K562 (cell line): ENCODE data around the gene PRR19. TPM values are rescaled to one million over a fixed set of nuclear protein-coding genes. Genes with fewer than 3 reads are reported as not detected.

ENCODE experiments used
- ATAC-seq: fragments of 200-7000 bp; cut with Tn5 transposase; 3 replicates; pipeline ENCODE4 v1.9.1; 2020; ENCODE audit warnings: moderate library complexity
- BruUV-seq: library from RNA; stranded (reverse); fragments of 400-500 nt; replicated peaks from 2 replicates; lab custom pipeline; 2021; lab: Mats Ljungman, UMichigan
- CTCF ChIA-PET: fragments of 300-600 bp; formaldehyde crosslinking; extraction: SDS; loops from one replicate; lab custom pipeline; 2021; ENCODE audit warnings: low intra/inter-chr PET ratio; lab: Yijun Ruan, JAX
- POLR2A ChIA-PET: fragments of 300-600, 350-650 bp; sonication (Branson Sonifier 250); formaldehyde crosslinking; extraction: SDS; loops from one replicate; lab custom pipeline; 2021; ENCODE audit warnings: antibody characterized with exemption, inconsistent platforms; lab: Yijun Ruan, JAX
- DNase-seq, 4 experiments: peaks; one replicate each; pipeline versions ENCODE4 v3.0.0 to v3.0.0-alpha.2; 2011 to 2018; ENCODE audit warnings: low spot score in 3 of 4, mixed read lengths in 3 of 4; ENCODE audit errors: extremely low read depth in 1 of 4
- FAIRE-seq: peaks from 2 replicates; lab custom pipeline; 2011; peaks lifted over from hg19 to GRCh38; lab: Jason Lieb, UNC
- H2AFZ ChIP-seq: 2 replicates; pipeline ENCODE4 v1.6.0; 2011; ENCODE audit warnings: low read depth, low read length, control low read depth, inconsistent platforms
- H3K27ac ChIP-seq: fragments of 200-600 bp; 3 replicates; pipeline ENCODE4 v1.8.0; 2011; ENCODE audit warnings: low read depth, mild to moderate bottlenecking, control low read depth, inconsistent platforms, low read length, moderate library complexity, mixed read lengths; ENCODE audit errors: extremely low read depth
- H3K27me3 ChIP-seq, 2 experiments: fragments of 300-600 bp in 1 of 2; 2 replicates in 1 of 2; 3 replicates in 1 of 2; pipeline versions ENCODE4 v1.6.0 to v1.8.0; 2011; ENCODE audit warnings: inconsistent platforms in 2 of 2, low read length in 2 of 2, mild to moderate bottlenecking in 1 of 2, mixed read lengths in 1 of 2, moderate library complexity in 1 of 2; ENCODE audit not compliant: control insufficient read depth in 2 of 2, insufficient read depth in 2 of 2
- H3K36me3 ChIP-seq: fragments of 300-600 bp; 3 replicates; pipeline ENCODE4 v1.8.0; 2011; ENCODE audit warnings: mild to moderate bottlenecking, low read length, inconsistent platforms; ENCODE audit not compliant: control insufficient read depth, insufficient read depth
- H3K4me1 ChIP-seq, 2 experiments: fragments of 200-600 bp in 1 of 2; replicated peaks in 1 of 2; 2 replicates in 1 of 2; 3 replicates in 1 of 2; pipeline versions ENCODE4 v1.5.1 to v1.8.0; 2011; ENCODE audit warnings: inconsistent platforms in 2 of 2, low read length in 2 of 2, mild to moderate bottlenecking in 1 of 2, mixed read lengths in 1 of 2, moderate library complexity in 1 of 2; ENCODE audit not compliant: control insufficient read depth in 2 of 2, insufficient read depth in 2 of 2
- H3K4me2 ChIP-seq: 2 replicates; pipeline ENCODE4 v1.6.1; 2011; ENCODE audit warnings: low read length, control low read depth, inconsistent platforms, mixed read lengths; ENCODE audit not compliant: insufficient read depth
- H3K4me3 ChIP-seq: fragments of 200-600 bp; sonication (generic), shearing (Covaris generic); 2 replicates; pipeline ENCODE4 v1.5.1; 2016; ENCODE audit warnings: control low read depth, inconsistent platforms
- H3K79me2 ChIP-seq: fragments of 200-600 bp; 3 replicates; pipeline ENCODE4 v1.8.0; 2011; ENCODE audit warnings: low read length, inconsistent platforms; ENCODE audit not compliant: control insufficient read depth, insufficient read depth
- H3K9ac ChIP-seq, 2 experiments: 2 replicates each; pipeline versions ENCODE4 v1.6.0 to v1.6.1; 2011; ENCODE audit warnings: low read depth in 2 of 2, low read length in 2 of 2, control low read depth in 1 of 2, inconsistent platforms in 1 of 2, mild to moderate bottlenecking in 1 of 2, mixed read lengths in 1 of 2; ENCODE audit not compliant: insufficient read depth in 1 of 2
- H3K9me1 ChIP-seq: one replicate; pipeline ENCODE4 v1.6.0; 2011; ENCODE audit warnings: inconsistent platforms, mild to moderate bottlenecking, low read length, moderate library complexity; ENCODE audit not compliant: control insufficient read depth, insufficient read depth
- H3K9me3 ChIP-seq: replicated peaks from 2 replicates; pipeline ENCODE4 v1.5.1; 2011; ENCODE audit warnings: low read depth, low read length, inconsistent platforms; ENCODE audit not compliant: control insufficient read depth, insufficient read depth
- H4K20me1 ChIP-seq: replicated peaks from 2 replicates; pipeline ENCODE4 v1.6.1; 2011; ENCODE audit warnings: low read length, inconsistent platforms, mixed read lengths; ENCODE audit not compliant: control insufficient read depth, insufficient read depth
- AFF1 ChIP-seq, 2 experiments: fragments of 450-650 bp; IDR thresholded peaks; 2 replicates each; pipeline ENCODE4 v1.6.1; 2018; ENCODE audit warnings: mild to moderate bottlenecking in 2 of 2, low read depth in 1 of 2; ENCODE audit not compliant: partially characterized antibody in 2 of 2
- BMI1 ChIP-seq: fragments of 150-350 bp; IDR thresholded peaks from 2 replicates; pipeline ENCODE4 v1.6.1; 2014; ENCODE audit warnings: low read length
- FOXA1 ChIP-seq: fragments of 450-650 bp; IDR thresholded peaks from 2 replicates; pipeline ENCODE4 v1.6.1; 2016; ENCODE audit warnings: mild to moderate bottlenecking, borderline replicate concordance
- GTF2A2 ChIP-seq: IDR thresholded peaks from 2 replicates; pipeline ENCODE4 v1.6.1; 2016; ENCODE audit warnings: mild to moderate bottlenecking, missing genetic modification characterization, missing compliant biosample characterization
- GTF2E2 ChIP-seq: fragments of 200-800 bp; sonication (Bioruptor generic); IDR thresholded peaks from 2 replicates; pipeline ENCODE4 v1.6.1; 2016; ENCODE audit warnings: missing genetic modification characterization, missing compliant biosample characterization
- LCOR ChIP-seq: sonication (generic); formaldehyde crosslinking; IDR thresholded peaks from 2 replicates; pipeline ENCODE4 v1.8.0; 2022; ENCODE audit warnings: mild to moderate bottlenecking, missing genetic modification reagents
- MNT ChIP-seq, 2 experiments: fragments of 450-650 bp; conservative IDR thresholded peaks; 2 replicates each; pipeline ENCODE4 v1.6.1; 2017; ENCODE audit warnings: mild to moderate bottlenecking in 2 of 2, moderate library complexity in 2 of 2
- NCOA1 ChIP-seq: fragments of 450-650 bp; IDR thresholded peaks from 2 replicates; pipeline ENCODE4 v1.6.1; 2016; ENCODE audit warnings: low read depth
- POLR2G ChIP-seq: fragments of 200-400 bp; formaldehyde crosslinking; IDR thresholded peaks from 2 replicates; pipeline ENCODE4 v1.6.1; 2017; ENCODE audit warnings: low read depth, mild to moderate bottlenecking, antibody characterized with exemption, low read length, moderate library complexity
- SMAD2 ChIP-seq: fragments of 150-350 bp; IDR thresholded peaks from 2 replicates; pipeline ENCODE4 v1.6.1; 2014; ENCODE audit warnings: low read depth, mild to moderate bottlenecking, low read length
- WHSC1 ChIP-seq: IDR thresholded peaks from one replicate; pipeline ENCODE4 v1.6.1; 2012; ENCODE audit warnings: low read length, control low read depth, inconsistent platforms
- ZFPM2 ChIP-seq: fragments of 250-450 bp; sonication (Bioruptor Pico); IDR thresholded peaks from 2 replicates; pipeline ENCODE4 v1.5.1; 2022; ENCODE audit warnings: mild to moderate bottlenecking
- WGBS: fragments of 100-300 bp; shearing (Covaris generic); methylation state at CpG from one replicate; pipeline ENCODE4 v1.1.6; 2016; ENCODE audit warnings: low coverage, mixed read lengths; ENCODE audit not compliant: insufficient coverage; ENCODE audit errors: missing lambda C conversion rate; 5-methylcytosine and 5-hydroxymethylcytosine counted together
- in situ Hi-C: fragments of 300-500 bp; cut with MboI; formaldehyde crosslinking; loops from 4 replicates; pipeline ENCODE4 v1.15.0; 2018; ENCODE audit warnings: inconsistent platforms, mixed read lengths
- intact Hi-C: fragments of 100-400 bp; cut with micrococcal nuclease; formaldehyde crosslinking; loops from 2 replicates; pipeline ENCODE4 v1.14.2; 2022
- polyA plus RNA-seq, 8 experiments: library from polyadenylated mRNA; depleted of rRNA in 4 of 8; stranded (reverse) in 5 of 8; unstranded in 3 of 8; fragments of >200 nt; fragmentation: Nextera tagmentation in 2 of 8; fragmentation: Illumina TruSeq in 1 of 8; extraction: Ambion mirVana in 2 of 8; extraction: Trizol in 1 of 8; gene quantifications; 2 replicates each; pipeline versions ENCODE4 v1.2.1 to v1.2.3, GENCODE V29; 2011 to 2014; ENCODE audit warnings: inconsistent platforms in 1 of 8, missing spikeins in 1 of 8
- total RNA-seq, 7 experiments: library from RNA; depleted of rRNA in 6 of 7; stranded (reverse); fragments of >200 nt in 6 of 7; fragmentation: Illumina TruSeq in 2 of 7; extraction: Trizol in 2 of 7; gene quantifications; 2 replicates each; pipeline versions ENCODE4 v1.2.1 to v1.2.3, GENCODE V29; 2011 to 2021; ENCODE audit warnings: low replicate concordance in 1 of 7
- TF ChIP-seq, protein P1 (sequence below): fragments of 250-450 bp; sonication (Bioruptor Pico); IDR thresholded peaks from 2 replicates; pipeline ENCODE4 v1.4.0; 2020; ENCODE audit warnings: borderline replicate concordance
- TF ChIP-seq, protein P2 (sequence below): sonication (generic); formaldehyde crosslinking; IDR thresholded peaks from 2 replicates; pipeline ENCODE4 v1.8.0; 2022; ENCODE audit warnings: missing genetic modification reagents, mild to moderate bottlenecking, borderline replicate concordance

Gene PRR19
- total and polyA plus RNA-seq, 9 of the 15 experiments (the other 6 are each of a cell fraction or from before 2014, with no cell fraction given): 0.10 to 1.6 (median 0.54) TPM

DNA sequence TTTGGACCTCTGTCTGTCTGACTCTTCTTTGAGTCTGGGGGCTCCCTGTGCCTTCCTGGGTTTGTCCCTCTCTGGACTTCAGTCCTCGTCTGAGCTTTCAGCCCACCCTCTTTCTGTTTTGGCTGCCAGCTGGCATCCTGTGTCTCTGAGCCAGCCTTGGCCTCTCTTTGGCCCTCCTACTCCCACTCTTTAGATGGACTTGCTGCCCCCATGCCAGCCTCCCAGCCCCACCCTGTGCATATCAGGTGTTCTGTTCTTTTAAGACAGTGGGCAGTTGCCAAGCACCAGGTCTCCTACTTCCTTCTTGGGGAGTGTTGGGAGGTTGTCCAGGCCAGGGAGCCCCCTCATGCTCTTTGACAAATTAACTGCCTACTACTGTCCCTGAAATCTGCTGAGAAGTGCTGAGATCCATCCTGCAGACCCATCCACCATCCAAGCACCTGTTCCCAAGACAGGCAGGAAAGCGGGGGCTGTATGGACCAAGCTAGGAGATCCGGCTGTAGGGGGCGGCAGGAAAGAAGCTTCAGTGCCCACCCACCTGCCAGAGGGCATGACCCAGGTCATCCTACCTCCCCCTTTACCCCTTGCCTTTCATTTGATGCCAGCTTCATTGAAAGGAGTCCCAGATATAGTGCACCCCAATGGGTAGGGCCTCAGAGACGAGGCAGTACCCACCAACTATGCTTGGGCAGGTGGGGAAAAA lies 23.3 kb upstream of the PRR19 start:
- ATAC-seq (no peak), DNase-seq (no peak), FAIRE-seq (no peak)
- Histone ChIP-seq H3K9ac (peak overlapping the region in 1 of 2 experiments; percentile 90; a peak in 2 of 4 replicates), H3K27me3 (no peaks in the 10 kb centered on the region; a peak in 1 of 5 replicates), H3K9me3 (no peaks in the 10 kb centered on the region), H3K9me1 (no peaks in the 10 kb centered on the region), H3K27ac (peak overlapping the region; percentile 69; the same call in 1 of the 3 replicates), H3K4me2 (no peak overlapping the region), H3K36me3 (peaks cover 33% of the 10 kb centered on the region), H4K20me1 (no peaks in the 10 kb centered on the region), H3K4me1 (peaks cover 34 to 63% of the 10 kb centered on the region in 2 experiments), H2AFZ (no peak overlapping the region), H3K79me2 (peaks cover 55% of the 10 kb centered on the region), H3K4me3 (no peak overlapping the region)
- WGBS: 80% methylated on average over 5 of the region's 5 CpGs
- in situ Hi-C loops: no loop called here
- intact Hi-C loops: loop anchor here (1.0 kb wide), 1 partner anchor 32 kb away; no protein-coding TSS in a partner anchor
- no TSS peak for BruUV-seq
- ChIA-PET CTCF (interaction anchor here (2.4 kb wide), 1 partner anchor 33 kb away, joined by 24 read pairs; no protein-coding TSS in a partner anchor), POLR2A (interaction anchor here (0.6 to 3.6 kb wide), 9 partner anchors 8 to 139 kb away, joined by 3 to 16 read pairs (median 4); partner anchors contain the start of gene CIC)
- TF ChIP-seq ZFPM2 (CRISPR knock-in tag) (no peak), LCOR (CRISPR knock-in tag) (no peak), FOXA1 (no peak), POLR2G (no peak), NCOA1 (no peak), WHSC1 (no peak), GTF2E2 (tag) (no peak), BMI1 (no peak), GTF2A2 (tag) (no peak), AFF1 (IDR thresholded peaks at IDR 0.05; ENCODE audit: low read depth in 1 of 2, partially characterized antibody in 2 of 2) (no peak), SMAD2 (no peak), MNT (conservative IDR thresholded peaks at IDR 0.05) (no peak)
- TF ChIP-seq, protein P1, sequence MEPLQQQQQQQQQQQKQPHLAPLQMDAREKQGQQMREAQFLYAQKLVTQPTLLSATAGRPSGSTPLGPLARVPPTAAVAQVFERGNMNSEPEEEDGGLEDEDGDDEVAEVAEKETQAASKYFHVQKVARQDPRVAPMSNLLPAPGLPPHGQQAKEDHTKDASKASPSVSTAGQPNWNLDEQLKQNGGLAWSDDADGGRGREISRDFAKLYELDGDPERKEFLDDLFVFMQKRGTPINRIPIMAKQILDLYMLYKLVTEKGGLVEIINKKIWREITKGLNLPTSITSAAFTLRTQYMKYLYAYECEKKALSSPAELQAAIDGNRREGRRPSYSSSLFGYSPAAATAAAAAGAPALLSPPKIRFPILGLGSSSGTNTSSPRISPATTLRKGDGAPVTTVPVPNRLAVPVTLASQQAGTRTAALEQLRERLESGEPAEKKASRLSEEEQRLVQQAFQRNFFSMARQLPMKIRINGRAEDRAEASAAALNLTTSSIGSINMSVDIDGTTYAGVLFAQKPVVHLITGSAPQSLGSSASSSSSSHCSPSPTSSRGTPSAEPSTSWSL: no peak
- TF ChIP-seq, protein P2, sequence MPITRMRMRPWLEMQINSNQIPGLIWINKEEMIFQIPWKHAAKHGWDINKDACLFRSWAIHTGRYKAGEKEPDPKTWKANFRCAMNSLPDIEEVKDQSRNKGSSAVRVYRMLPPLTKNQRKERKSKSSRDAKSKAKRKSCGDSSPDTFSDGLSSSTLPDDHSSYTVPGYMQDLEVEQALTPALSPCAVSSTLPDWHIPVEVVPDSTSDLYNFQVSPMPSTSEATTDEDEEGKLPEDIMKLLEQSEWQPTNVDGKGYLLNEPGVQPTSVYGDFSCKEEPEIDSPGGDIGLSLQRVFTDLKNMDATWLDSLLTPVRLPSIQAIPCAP (CRISPR knock-in tag): no peak
